DMS79 (cell line): ENCODE results near the gene CDC42BPG.

Experiments
- DNase-seq: peaks from one replicate; lab custom pipeline; 2025; lab: John Stamatoyannopoulos, UW

Gene CDC42BPG

GRCh38 chr11:64864473-64865285, 20.2 kb upstream of the CDC42BPG start:
- DNase-seq: no peak

- no peak for DNase-seq
Observed at GRCh38 chr11:64864135-64864472, 19.7 kb upstream of the CDC42BPG start.

GRCh38 chr11:64863391-64864060, 19.1 kb upstream of the CDC42BPG start:
- DNase-seq: no peak

- DNase-seq: peak; percentile 16
Observed at GRCh38 chr11:64862987-64863390, 18.5 kb upstream of the CDC42BPG start.

- DNase-seq: no peak
Observed at GRCh38 chr11:64861227-64861975, 16.9 kb upstream of the CDC42BPG start.

GRCh38 chr11:64859542-64860414, 15.3 kb upstream of the CDC42BPG start:
- no peak for DNase-seq

GRCh38 chr11:64858467-64859263, 14.2 kb upstream of the CDC42BPG start:
- no peak for DNase-seq

GRCh38 chr11:64857485-64857884, 13.0 kb upstream of the CDC42BPG start:
- DNase-seq: no peak

GRCh38 chr11:64856382-64857227, 12.2 kb upstream of the CDC42BPG start:
- DNase-seq: no peak

- DNase-seq: no peak
Observed at GRCh38 chr11:64855596-64856304, 11.3 kb upstream of the CDC42BPG start.

- no peak for DNase-seq
Observed at GRCh38 chr11:64854534-64855502, 10.4 kb upstream of the CDC42BPG start.

GRCh38 chr11:64854157-64854533, 9.7 kb upstream of the CDC42BPG start:
- no peak for DNase-seq

GRCh38 chr11:64853709-64854108, 9.3 kb upstream of the CDC42BPG start:
- DNase-seq: no peak

- DNase-seq: no peak
Observed at GRCh38 chr11:64852804-64853509, 8.5 kb upstream of the CDC42BPG start.

GRCh38 chr11:64851831-64852351, 7.4 kb upstream of the CDC42BPG start:
- DNase-seq: no peak

GRCh38 chr11:64850979-64851567, 6.6 kb upstream of the CDC42BPG start:
- no peak for DNase-seq
